ENCODE data around the gene SLC2A4RG.
"Not testable (repeated sequence)": the region's sequence is repeated elsewhere in the genome, so short reads cannot be mapped to it uniquely, and the experiment has no call there.

Gene SLC2A4RG

GRCh38 chr20:63775096-63775978, 35.8 kb downstream of the SLC2A4RG start:
- Histone ChIP-seq H3K27me3 (ENCODE audit: insufficient read depth, low read length) (no peaks in the 10 kb centered on the region), H3K4me1 (ENCODE audit: control insufficient read depth, insufficient read depth, low read length, unreplicated experiment) (no peaks in the 10 kb centered on the region), H3K79me2 (ENCODE audit: control insufficient read depth, insufficient read depth, low read length, unreplicated experiment) (no peaks in the 10 kb centered on the region), H3K4me3 (ENCODE audit: low read depth, low read length) (peak overlapping the region; percentile 71), H3K27ac (ENCODE audit: low read depth, low read length) (no peak overlapping the region), H2AFZ (ENCODE audit: low read length, unreplicated experiment) (no peak overlapping the region), H3K36me3 (ENCODE audit: insufficient read depth, low read length) (no peaks in the 10 kb centered on the region)

DNA sequence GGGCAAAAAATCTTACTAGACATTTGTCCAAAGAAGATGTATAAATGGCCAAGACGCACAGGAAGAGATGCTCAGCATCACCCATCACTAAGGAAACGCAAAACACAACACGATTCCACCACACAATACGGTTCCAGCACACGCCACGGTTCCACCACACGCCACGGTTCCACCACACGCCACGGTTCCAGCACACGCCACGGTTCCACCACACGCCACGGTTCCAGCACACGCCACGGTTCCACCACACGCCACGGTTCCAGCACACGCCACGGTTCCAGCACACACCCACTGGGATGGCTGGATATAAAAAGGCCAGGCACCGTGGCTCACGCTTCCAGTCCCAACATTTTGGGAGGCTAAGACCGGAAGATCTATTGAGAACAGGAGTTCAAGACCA, 37.3 kb downstream of the SLC2A4RG start:
- H3K4me1 ChIP-seq (ENCODE audit: control insufficient read depth, insufficient read depth, low read length, unreplicated experiment); H3K27ac ChIP-seq (ENCODE audit: low read depth, low read length); H3K36me3 ChIP-seq (ENCODE audit: insufficient read depth, low read length); H3K27me3 ChIP-seq (ENCODE audit: insufficient read depth, low read length); H3K79me2 ChIP-seq (ENCODE audit: control insufficient read depth, insufficient read depth, low read length, unreplicated experiment); H2AFZ ChIP-seq (ENCODE audit: low read length, unreplicated experiment); H3K4me3 ChIP-seq (ENCODE audit: low read depth, low read length): not testable (repeated sequence)

GRCh38 chr20:63777614-63778013, 38.0 kb downstream of the SLC2A4RG start:
- Histone ChIP-seq H3K79me2 (ENCODE audit: control insufficient read depth, insufficient read depth, low read length, unreplicated experiment) (no peaks in the 10 kb centered on the region), H3K4me3 (ENCODE audit: low read depth, low read length) (no peak overlapping the region), H3K36me3 (ENCODE audit: insufficient read depth, low read length) (no peaks in the 10 kb centered on the region), H3K4me1 (ENCODE audit: control insufficient read depth, insufficient read depth, low read length, unreplicated experiment) (no peaks in the 10 kb centered on the region), H2AFZ (ENCODE audit: low read length, unreplicated experiment) (no peak overlapping the region), H3K27ac (ENCODE audit: low read depth, low read length) (no peak overlapping the region), H3K27me3 (ENCODE audit: insufficient read depth, low read length) (no peaks in the 10 kb centered on the region)

DNA sequence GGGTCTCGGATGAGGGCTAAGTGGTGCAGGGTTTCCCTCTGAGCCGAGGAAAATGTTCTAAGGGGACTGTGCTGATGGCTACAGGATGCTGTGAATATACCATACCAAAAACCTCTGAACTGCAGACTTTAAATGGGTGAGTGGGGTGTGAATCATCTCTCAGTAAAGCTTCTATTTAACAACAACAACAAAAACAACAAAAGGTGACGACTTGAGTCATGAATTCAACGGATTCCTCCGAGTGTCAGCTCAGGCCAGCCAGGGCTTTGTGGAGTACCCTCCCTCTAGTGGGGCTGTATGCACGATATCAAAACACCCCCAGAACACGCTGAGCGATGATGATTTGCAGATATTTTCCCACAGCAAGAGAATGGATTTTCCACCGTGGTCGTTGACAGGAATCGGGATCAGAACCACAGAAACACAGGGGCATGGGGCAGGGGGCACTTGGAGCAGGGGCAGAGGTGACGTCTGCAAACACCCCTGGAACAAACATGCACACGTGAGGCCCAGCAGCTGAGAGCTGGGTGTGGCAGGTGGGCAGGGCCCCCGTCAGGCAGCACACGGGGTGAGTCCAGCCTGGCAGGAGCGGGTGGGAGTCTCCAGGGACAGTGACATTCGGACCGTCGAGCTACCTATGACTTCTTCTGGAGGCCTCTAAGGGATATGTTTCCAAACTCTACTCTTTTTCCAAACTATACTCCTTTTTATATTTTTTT, 38.6 kb downstream of the SLC2A4RG start:
- H3K27me3 ChIP-seq (ENCODE audit: insufficient read depth, low read length): no peaks in the 10 kb centered on the region
- H3K4me3 ChIP-seq (ENCODE audit: low read depth, low read length): no peak overlapping the region
- H3K79me2 ChIP-seq (ENCODE audit: control insufficient read depth, insufficient read depth, low read length, unreplicated experiment): no peaks in the 10 kb centered on the region
- H3K4me1 ChIP-seq (ENCODE audit: control insufficient read depth, insufficient read depth, low read length, unreplicated experiment): no peaks in the 10 kb centered on the region
- no peak overlapping the region for H2AFZ ChIP-seq (ENCODE audit: low read length, unreplicated experiment)
- no peak overlapping the region for H3K27ac ChIP-seq (ENCODE audit: low read depth, low read length)
- no peaks in the 10 kb centered on the region for H3K36me3 ChIP-seq (ENCODE audit: insufficient read depth, low read length)

GRCh38 chr20:63778857-63779256, 39.3 kb downstream of the SLC2A4RG start:
- Histone ChIP-seq H3K4me1 (ENCODE audit: control insufficient read depth, insufficient read depth, low read length, unreplicated experiment) (no peaks in the 10 kb centered on the region), H2AFZ (ENCODE audit: low read length, unreplicated experiment) (no peak overlapping the region), H3K4me3 (ENCODE audit: low read depth, low read length) (no peak overlapping the region), H3K27ac (ENCODE audit: low read depth, low read length) (no peak overlapping the region), H3K27me3 (ENCODE audit: insufficient read depth, low read length) (no peaks in the 10 kb centered on the region), H3K79me2 (ENCODE audit: control insufficient read depth, insufficient read depth, low read length, unreplicated experiment) (no peaks in the 10 kb centered on the region), H3K36me3 (ENCODE audit: insufficient read depth, low read length) (no peaks in the 10 kb centered on the region)

DNA sequence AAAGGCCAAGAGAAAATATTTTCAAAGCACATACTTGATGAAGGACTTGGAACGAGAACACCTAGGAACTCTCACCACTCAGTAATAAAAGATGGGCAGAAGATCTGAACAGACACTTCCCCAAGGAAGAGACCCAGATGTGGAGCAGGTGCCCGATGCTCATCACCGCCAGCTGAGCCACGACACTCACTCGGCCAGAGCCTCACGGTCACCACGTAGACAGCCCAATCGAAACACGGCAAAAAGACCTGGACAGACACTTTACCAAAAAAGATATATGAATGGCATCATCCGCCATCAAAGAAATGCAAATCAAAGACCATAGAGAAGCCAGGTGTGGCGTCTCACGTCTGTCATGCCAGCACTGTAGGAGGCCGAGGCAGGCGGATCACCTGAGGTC, 41.6 kb downstream of the SLC2A4RG start:
- Histone ChIP-seq H3K79me2 (ENCODE audit: control insufficient read depth, insufficient read depth, low read length, unreplicated experiment) (no peaks in the 10 kb centered on the region), H3K27ac (ENCODE audit: low read depth, low read length) (no peak overlapping the region), H2AFZ (ENCODE audit: low read length, unreplicated experiment) (no peak overlapping the region), H3K4me1 (ENCODE audit: control insufficient read depth, insufficient read depth, low read length, unreplicated experiment) (no peaks in the 10 kb centered on the region), H3K27me3 (ENCODE audit: insufficient read depth, low read length) (no peaks in the 10 kb centered on the region), H3K36me3 (ENCODE audit: insufficient read depth, low read length) (no peaks in the 10 kb centered on the region), H3K4me3 (ENCODE audit: low read depth, low read length) (no peak overlapping the region)

DNA sequence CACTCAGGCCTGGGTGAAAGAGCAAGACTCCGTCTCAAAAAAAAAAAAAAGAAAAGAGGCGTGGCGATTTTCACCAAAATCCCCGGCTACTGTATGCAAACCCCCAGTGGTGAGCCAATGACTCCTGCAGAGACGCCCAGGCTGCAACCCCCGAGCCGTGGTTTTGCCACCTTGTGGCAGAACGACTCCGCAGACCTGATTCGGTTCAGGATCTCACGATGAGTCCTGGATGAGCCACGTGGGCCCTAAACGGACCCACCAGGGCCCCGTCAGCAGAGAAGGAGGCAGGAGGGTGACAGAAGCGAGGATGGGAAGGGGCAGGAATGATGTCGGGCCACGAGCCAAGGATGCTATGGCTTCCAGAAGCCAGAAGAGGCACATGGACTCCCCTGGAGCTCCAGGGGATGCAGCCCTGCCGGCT, 42.5 kb downstream of the SLC2A4RG start:
- no peak overlapping the region for H3K4me3 ChIP-seq (ENCODE audit: low read depth, low read length)
- H3K4me1 ChIP-seq (ENCODE audit: control insufficient read depth, insufficient read depth, low read length, unreplicated experiment): no peaks in the 10 kb centered on the region

GRCh38 chr20:63782521-63782971, 43.0 kb downstream of the SLC2A4RG start:
- no peaks in the 10 kb centered on the region for H3K79me2 ChIP-seq (ENCODE audit: control insufficient read depth, insufficient read depth, low read length, unreplicated experiment)
- H3K27me3 ChIP-seq (ENCODE audit: insufficient read depth, low read length): no peaks in the 10 kb centered on the region
- no peak overlapping the region for H3K27ac ChIP-seq (ENCODE audit: low read depth, low read length)
- no peaks in the 10 kb centered on the region for H3K36me3 ChIP-seq (ENCODE audit: insufficient read depth, low read length)
- H2AFZ ChIP-seq (ENCODE audit: low read length, unreplicated experiment): no peak overlapping the region
- no peaks in the 10 kb centered on the region for H3K4me1 ChIP-seq (ENCODE audit: control insufficient read depth, insufficient read depth, low read length, unreplicated experiment)
- no peak overlapping the region for H3K4me3 ChIP-seq (ENCODE audit: low read depth, low read length)

More for the DNA sequence above, 42.5 kb downstream of the SLC2A4RG start:
- Histone ChIP-seq H3K79me2 (ENCODE audit: control insufficient read depth, insufficient read depth, low read length, unreplicated experiment) (no peaks in the 10 kb centered on the region), H2AFZ (ENCODE audit: low read length, unreplicated experiment) (no peak overlapping the region), H3K27me3 (ENCODE audit: insufficient read depth, low read length) (no peaks in the 10 kb centered on the region), H3K27ac (ENCODE audit: low read depth, low read length) (no peak overlapping the region), H3K36me3 (ENCODE audit: insufficient read depth, low read length) (no peaks in the 10 kb centered on the region)

GRCh38 chr20:63783970-63784369, 44.4 kb downstream of the SLC2A4RG start:
- no peaks in the 10 kb centered on the region for H3K79me2 ChIP-seq (ENCODE audit: control insufficient read depth, insufficient read depth, low read length, unreplicated experiment)
- no peak overlapping the region for H3K27ac ChIP-seq (ENCODE audit: low read depth, low read length)
- no peaks in the 10 kb centered on the region for H3K36me3 ChIP-seq (ENCODE audit: insufficient read depth, low read length)
- H3K27me3 ChIP-seq (ENCODE audit: insufficient read depth, low read length): no peaks in the 10 kb centered on the region
- H3K4me3 ChIP-seq (ENCODE audit: low read depth, low read length): no peak overlapping the region
- no peaks in the 10 kb centered on the region for H3K4me1 ChIP-seq (ENCODE audit: control insufficient read depth, insufficient read depth, low read length, unreplicated experiment)
- no peak overlapping the region for H2AFZ ChIP-seq (ENCODE audit: low read length, unreplicated experiment)

DNA sequence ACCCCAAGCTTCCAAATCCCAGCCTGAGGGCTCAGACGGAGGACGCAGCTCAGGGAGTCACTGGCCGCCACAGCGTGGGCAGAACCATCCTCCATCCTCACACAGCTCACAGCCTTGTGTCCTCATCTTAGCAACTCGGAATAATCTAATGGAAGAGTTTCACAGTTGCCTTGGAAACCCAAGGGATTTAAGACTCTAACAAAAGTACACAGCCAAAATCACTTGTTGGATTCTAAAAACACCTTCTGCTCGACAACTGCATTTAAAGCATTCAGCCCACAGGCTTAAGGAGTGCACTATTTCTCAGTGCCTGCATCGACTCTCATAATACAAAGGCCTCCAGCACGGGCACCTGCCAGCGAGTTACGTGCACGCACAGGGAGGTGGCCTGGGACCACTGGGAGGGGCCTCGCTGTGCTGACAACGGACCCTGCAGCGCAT, 46.1 kb downstream of the SLC2A4RG start:
- Histone ChIP-seq H3K36me3 (ENCODE audit: insufficient read depth, low read length) (no peaks in the 10 kb centered on the region), H3K27me3 (ENCODE audit: insufficient read depth, low read length) (no peaks in the 10 kb centered on the region), H3K27ac (ENCODE audit: low read depth, low read length) (no peak overlapping the region), H3K4me1 (ENCODE audit: control insufficient read depth, insufficient read depth, low read length, unreplicated experiment) (no peaks in the 10 kb centered on the region), H3K79me2 (ENCODE audit: control insufficient read depth, insufficient read depth, low read length, unreplicated experiment) (no peaks in the 10 kb centered on the region), H3K4me3 (ENCODE audit: low read depth, low read length) (no peak overlapping the region), H2AFZ (ENCODE audit: low read length, unreplicated experiment) (no peak overlapping the region)

- H3K27me3 ChIP-seq (ENCODE audit: insufficient read depth, low read length): no peaks in the 10 kb centered on the region
- H2AFZ ChIP-seq (ENCODE audit: low read length, unreplicated experiment): no peak overlapping the region
- H3K4me1 ChIP-seq (ENCODE audit: control insufficient read depth, insufficient read depth, low read length, unreplicated experiment): no peaks in the 10 kb centered on the region
- H3K27ac ChIP-seq (ENCODE audit: low read depth, low read length): no peak overlapping the region
- H3K4me3 ChIP-seq (ENCODE audit: low read depth, low read length): no peak overlapping the region
- H3K79me2 ChIP-seq (ENCODE audit: control insufficient read depth, insufficient read depth, low read length, unreplicated experiment): no peaks in the 10 kb centered on the region
- H3K36me3 ChIP-seq (ENCODE audit: insufficient read depth, low read length): no peaks in the 10 kb centered on the region
Observed at GRCh38 chr20:63787302-63787701, 47.7 kb downstream of the SLC2A4RG start.
